Uterus (tissue), 2 donors: ENCODE results near the gene TIAM1.

Experiments
- POLR2A ChIP-seq, 2 donors: fragments of 450-650 bp; IDR thresholded peaks; one replicate each; pipeline ENCODE4 v1.6.1; 2016; ENCODE audit warnings: antibody characterized with exemption in 2 of 2, mild to moderate bottlenecking in 1 of 2, moderate library complexity in 1 of 2
- TF ChIP-seq, protein P1 (sequence below), 4 experiments: fragments of 200-600 bp in 2 of 4; fragments of 450-650 bp in 2 of 4; sonication (generic) in 2 of 4; IDR thresholded peaks; one replicate each; pipeline ENCODE4 v1.5.1; 2016 to 2019; ENCODE audit warnings: antibody characterized with exemption in 4 of 4, mild to moderate bottlenecking in 2 of 4, moderate library complexity in 1 of 4

DNA sequence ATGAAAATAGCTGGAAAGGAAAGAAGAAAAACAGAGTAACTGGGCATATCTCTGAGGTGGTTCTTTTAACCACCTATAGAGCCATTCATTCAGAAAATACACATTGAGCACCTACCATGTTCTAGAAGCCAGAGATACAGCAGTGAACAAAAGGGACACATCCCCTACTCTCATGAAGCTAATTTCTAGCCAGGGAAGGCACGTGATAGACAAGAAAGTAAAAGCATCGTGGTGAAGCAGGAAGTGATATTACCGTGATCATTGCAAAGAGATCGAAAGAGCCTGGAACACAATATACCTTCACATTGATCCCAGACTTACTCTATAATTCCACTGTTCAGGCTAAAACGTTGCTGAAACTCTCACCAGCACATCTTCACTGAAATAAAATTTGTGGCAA, 76.0 kb downstream of the TIAM1 start:
- TF ChIP-seq, protein P1, sequence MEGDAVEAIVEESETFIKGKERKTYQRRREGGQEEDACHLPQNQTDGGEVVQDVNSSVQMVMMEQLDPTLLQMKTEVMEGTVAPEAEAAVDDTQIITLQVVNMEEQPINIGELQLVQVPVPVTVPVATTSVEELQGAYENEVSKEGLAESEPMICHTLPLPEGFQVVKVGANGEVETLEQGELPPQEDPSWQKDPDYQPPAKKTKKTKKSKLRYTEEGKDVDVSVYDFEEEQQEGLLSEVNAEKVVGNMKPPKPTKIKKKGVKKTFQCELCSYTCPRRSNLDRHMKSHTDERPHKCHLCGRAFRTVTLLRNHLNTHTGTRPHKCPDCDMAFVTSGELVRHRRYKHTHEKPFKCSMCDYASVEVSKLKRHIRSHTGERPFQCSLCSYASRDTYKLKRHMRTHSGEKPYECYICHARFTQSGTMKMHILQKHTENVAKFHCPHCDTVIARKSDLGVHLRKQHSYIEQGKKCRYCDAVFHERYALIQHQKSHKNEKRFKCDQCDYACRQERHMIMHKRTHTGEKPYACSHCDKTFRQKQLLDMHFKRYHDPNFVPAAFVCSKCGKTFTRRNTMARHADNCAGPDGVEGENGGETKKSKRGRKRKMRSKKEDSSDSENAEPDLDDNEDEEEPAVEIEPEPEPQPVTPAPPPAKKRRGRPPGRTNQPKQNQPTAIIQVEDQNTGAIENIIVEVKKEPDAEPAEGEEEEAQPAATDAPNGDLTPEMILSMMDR (IDR thresholded peaks at IDR 0.05), result no peak
- TF ChIP-seq POLR2A (IDR thresholded peaks at IDR 0.05), result no peak
